K562 (cell line): ENCODE measurements around the gene UBR4. TPM values are rescaled to one million over a fixed set of nuclear protein-coding genes. Genes with fewer than 3 reads are reported as not detected.
A peak's percentile ranks its signal among the peaks of the same experiment; 100 is the strongest.

Experiments used
- ATF3 ChIP-seq, 2 experiments: fragments of 450-650 bp in 1 of 2; sonication (generic) in 1 of 2; formaldehyde crosslinking in 1 of 2; IDR thresholded peaks in 1 of 2; conservative IDR thresholded peaks in 1 of 2; 2 replicates each; pipeline versions ENCODE4 v1.6.1 to v1.8.1; 2016 to 2023; ENCODE audit warnings: mild to moderate bottlenecking in 2 of 2, moderate library complexity in 2 of 2, inconsistent platforms in 1 of 2, missing genetic modification reagents in 1 of 2
- CHD7 ChIP-seq: fragments of 200-600 bp; sonication (generic); IDR thresholded peaks from one replicate; pipeline ENCODE4 v1.6.1; 2012; ENCODE audit warnings: mild to moderate bottlenecking, low read depth, low read length, inconsistent platforms
- HMBOX1 ChIP-seq: sonication (generic); IDR thresholded peaks from 2 replicates; pipeline ENCODE4 v1.6.1; 2016
- JUND ChIP-seq, 2 experiments: IDR thresholded peaks; 2 replicates in 1 of 2; 3 replicates in 1 of 2; pipeline ENCODE4 v1.6.1; 2011; ENCODE audit warnings: borderline replicate concordance in 2 of 2, low read depth in 2 of 2, low read length in 2 of 2, improper control_type of control experiment in 1 of 2, missing biosample characterization in 1 of 2, missing genetic modification characterization in 1 of 2, missing genetic modification reagents in 1 of 2
- NFIX ChIP-seq: fragments of 250-450 bp; sonication (Bioruptor Pico); IDR thresholded peaks from 2 replicates; pipeline ENCODE4 v1.4.0; 2020; ENCODE audit warnings: low read depth, mild to moderate bottlenecking, moderate library complexity
- SMARCA4 ChIP-seq: fragments of 450-650 bp; IDR thresholded peaks from 2 replicates; pipeline ENCODE4 v1.6.1; 2016
- ZBTB34 ChIP-seq: fragments of 250-450 bp; sonication (Bioruptor Pico); IDR thresholded peaks from 2 replicates; pipeline ENCODE4 v1.8.0; 2021; ENCODE audit warnings: mild to moderate bottlenecking, moderate library complexity
- ZNF384 ChIP-seq: IDR thresholded peaks from 2 replicates; pipeline ENCODE4 v1.6.1; 2012; ENCODE audit warnings: low read depth, low read length, improper control_type of control experiment
- ZNF766 ChIP-seq: fragments of 200-800 bp; sonication (Bioruptor generic); conservative IDR thresholded peaks from 2 replicates; pipeline ENCODE4 v1.6.1; 2016; ENCODE audit warnings: missing genetic modification characterization, missing compliant biosample characterization
- polyA plus RNA-seq, 8 experiments: library from polyadenylated mRNA; depleted of rRNA in 4 of 8; stranded (reverse) in 5 of 8; unstranded in 3 of 8; fragments of >200 nt; fragmentation: Nextera tagmentation in 2 of 8; fragmentation: Illumina TruSeq in 1 of 8; extraction: Ambion mirVana in 2 of 8; extraction: Trizol in 1 of 8; gene quantifications; 2 replicates each; pipeline versions ENCODE4 v1.2.1 to v1.2.3, GENCODE V29; 2011 to 2014; ENCODE audit warnings: inconsistent platforms in 1 of 8, missing spikeins in 1 of 8
- total RNA-seq, 7 experiments: library from RNA; depleted of rRNA in 6 of 7; stranded (reverse); fragments of >200 nt in 6 of 7; fragmentation: Illumina TruSeq in 2 of 7; extraction: Trizol in 2 of 7; gene quantifications; 2 replicates each; pipeline versions ENCODE4 v1.2.1 to v1.2.3, GENCODE V29; 2011 to 2021; ENCODE audit warnings: low replicate concordance in 1 of 7

UBR4 gene
- total and polyA plus RNA-seq, 9 of the 15 experiments (the other 6 are each of a cell fraction or from before 2014, with no cell fraction given) = 55.4 to 277 (median 123) TPM

GRCh38 chr1:19112891-19113696, 97.0 kb downstream of the UBR4 start (continued):
- no peak for TF ChIP-seq CHD7
- peak; percentile 77; the same call in 1 of the 2 replicates for TF ChIP-seq ZNF766
- TF ChIP-seq SMARCA4 = peak; percentile 46; the same call in 1 of the 2 replicates
- TF ChIP-seq JUND (IDR thresholded peaks at IDR 0.05; ENCODE audit: borderline replicate concordance, low read depth, low read length) = 0 out of 2 replicates have a peak, but pooled peaks have one; percentile 18
- TF ChIP-seq JUND (tag; IDR thresholded peaks at IDR 0.05; ENCODE audit: borderline replicate concordance, low read depth, low read length) = peak; percentile 50; the same call in 2 of the 3 replicates
- peak; percentile 18; the same call in 1 of the 2 replicates for TF ChIP-seq ZNF384
- no peak for TF ChIP-seq NFIX (CRISPR knock-in tag)
- peak; percentile 90 for TF ChIP-seq ZBTB34
- peak; percentile 96 for TF ChIP-seq HMBOX1
- TF ChIP-seq ATF3 (IDR thresholded peaks at IDR 0.05) = no peak
- TF ChIP-seq ATF3 (CRISPR knock-in tag; conservative IDR thresholded peaks at IDR 0.05) = no peak
